K562 (cell line): ENCODE measurements around the gene ACSL3. TPM values are rescaled to one million over a fixed set of nuclear protein-coding genes. Genes with fewer than 3 reads are reported as not detected.

Experiments
- ATAC-seq: fragments of 200-7000 bp; cut with Tn5 transposase; 3 replicates; pipeline ENCODE4 v1.9.1; 2020; ENCODE audit warnings: moderate library complexity
- BruUV-seq: library from RNA; stranded (reverse); fragments of 400-500 nt; replicated peaks from 2 replicates; lab custom pipeline; 2021; lab: Mats Ljungman, UMichigan
- CTCF ChIA-PET: fragments of 300-600 bp; formaldehyde crosslinking; extraction: SDS; loops from one replicate; lab custom pipeline; 2021; ENCODE audit warnings: low intra/inter-chr PET ratio; lab: Yijun Ruan, JAX
- POLR2A ChIA-PET: fragments of 300-600, 350-650 bp; sonication (Branson Sonifier 250); formaldehyde crosslinking; extraction: SDS; loops from one replicate; lab custom pipeline; 2021; ENCODE audit warnings: antibody characterized with exemption, inconsistent platforms; lab: Yijun Ruan, JAX
- DNase-seq, 4 experiments: peaks; one replicate each; pipeline versions ENCODE4 v3.0.0 to v3.0.0-alpha.2; 2011 to 2018; ENCODE audit warnings: low spot score in 3 of 4, mixed read lengths in 3 of 4; ENCODE audit errors: extremely low read depth in 1 of 4
- FAIRE-seq: peaks from 2 replicates; lab custom pipeline; 2011; peaks lifted over from hg19 to GRCh38; lab: Jason Lieb, UNC
- H2AFZ ChIP-seq: 2 replicates; pipeline ENCODE4 v1.6.0; 2011; ENCODE audit warnings: low read depth, low read length, control low read depth, inconsistent platforms
- H3K27ac ChIP-seq: fragments of 200-600 bp; 3 replicates; pipeline ENCODE4 v1.8.0; 2011; ENCODE audit warnings: low read depth, mild to moderate bottlenecking, control low read depth, inconsistent platforms, low read length, moderate library complexity, mixed read lengths; ENCODE audit errors: extremely low read depth
- H3K27me3 ChIP-seq, 2 experiments: fragments of 300-600 bp in 1 of 2; 2 replicates in 1 of 2; 3 replicates in 1 of 2; pipeline versions ENCODE4 v1.6.0 to v1.8.0; 2011; ENCODE audit warnings: inconsistent platforms in 2 of 2, low read length in 2 of 2, mild to moderate bottlenecking in 1 of 2, mixed read lengths in 1 of 2, moderate library complexity in 1 of 2; ENCODE audit not compliant: control insufficient read depth in 2 of 2, insufficient read depth in 2 of 2
- H3K36me3 ChIP-seq: fragments of 300-600 bp; 3 replicates; pipeline ENCODE4 v1.8.0; 2011; ENCODE audit warnings: mild to moderate bottlenecking, low read length, inconsistent platforms; ENCODE audit not compliant: control insufficient read depth, insufficient read depth
- H3K4me1 ChIP-seq, 2 experiments: fragments of 200-600 bp in 1 of 2; replicated peaks in 1 of 2; 2 replicates in 1 of 2; 3 replicates in 1 of 2; pipeline versions ENCODE4 v1.5.1 to v1.8.0; 2011; ENCODE audit warnings: inconsistent platforms in 2 of 2, low read length in 2 of 2, mild to moderate bottlenecking in 1 of 2, mixed read lengths in 1 of 2, moderate library complexity in 1 of 2; ENCODE audit not compliant: control insufficient read depth in 2 of 2, insufficient read depth in 2 of 2
- H3K4me2 ChIP-seq: 2 replicates; pipeline ENCODE4 v1.6.1; 2011; ENCODE audit warnings: low read length, control low read depth, inconsistent platforms, mixed read lengths; ENCODE audit not compliant: insufficient read depth
- H3K4me3 ChIP-seq: fragments of 200-600 bp; sonication (generic), shearing (Covaris generic); 2 replicates; pipeline ENCODE4 v1.5.1; 2016; ENCODE audit warnings: control low read depth, inconsistent platforms
- H3K79me2 ChIP-seq: fragments of 200-600 bp; 3 replicates; pipeline ENCODE4 v1.8.0; 2011; ENCODE audit warnings: low read length, inconsistent platforms; ENCODE audit not compliant: control insufficient read depth, insufficient read depth
- H3K9ac ChIP-seq, 2 experiments: 2 replicates each; pipeline versions ENCODE4 v1.6.0 to v1.6.1; 2011; ENCODE audit warnings: low read depth in 2 of 2, low read length in 2 of 2, control low read depth in 1 of 2, inconsistent platforms in 1 of 2, mild to moderate bottlenecking in 1 of 2, mixed read lengths in 1 of 2; ENCODE audit not compliant: insufficient read depth in 1 of 2
- H3K9me1 ChIP-seq: one replicate; pipeline ENCODE4 v1.6.0; 2011; ENCODE audit warnings: inconsistent platforms, mild to moderate bottlenecking, low read length, moderate library complexity; ENCODE audit not compliant: control insufficient read depth, insufficient read depth
- H3K9me3 ChIP-seq: replicated peaks from 2 replicates; pipeline ENCODE4 v1.5.1; 2011; ENCODE audit warnings: low read depth, low read length, inconsistent platforms; ENCODE audit not compliant: control insufficient read depth, insufficient read depth
- H4K20me1 ChIP-seq: replicated peaks from 2 replicates; pipeline ENCODE4 v1.6.1; 2011; ENCODE audit warnings: low read length, inconsistent platforms, mixed read lengths; ENCODE audit not compliant: control insufficient read depth, insufficient read depth
- ARID1B ChIP-seq: fragments of 450-650 bp; IDR thresholded peaks from 2 replicates; pipeline ENCODE4 v1.6.1; 2016; ENCODE audit warnings: antibody characterized with exemption, mild to moderate bottlenecking, inconsistent platforms
- ARID2 ChIP-seq: fragments of 450-650 bp; IDR thresholded peaks from 2 replicates; pipeline ENCODE4 v1.6.1; 2017; ENCODE audit warnings: antibody characterized with exemption, mild to moderate bottlenecking
- CBFA2T3 ChIP-seq: fragments of 450-650 bp; IDR thresholded peaks from 2 replicates; pipeline ENCODE4 v1.6.1; 2017
- DPF2 ChIP-seq: fragments of 450-650 bp; IDR thresholded peaks from 2 replicates; pipeline ENCODE4 v1.6.1; 2016
- ESRRA ChIP-seq: fragments of 450-650 bp; IDR thresholded peaks from 2 replicates; pipeline ENCODE4 v1.6.1; 2014; ENCODE audit warnings: low read depth, mild to moderate bottlenecking, moderate library complexity, borderline replicate concordance
- FOXA1 ChIP-seq: fragments of 450-650 bp; IDR thresholded peaks from 2 replicates; pipeline ENCODE4 v1.6.1; 2016; ENCODE audit warnings: mild to moderate bottlenecking, borderline replicate concordance
- FOXA3 ChIP-seq, 2 experiments: fragments of 450-650 bp in 1 of 2; sonication (generic) in 1 of 2; formaldehyde crosslinking; IDR thresholded peaks in 1 of 2; conservative IDR thresholded peaks in 1 of 2; 2 replicates each; pipeline versions ENCODE4 v1.4.0 to v1.8.0; 2020 to 2022; ENCODE audit warnings: mild to moderate bottlenecking in 2 of 2, missing genetic modification reagents in 1 of 2
- FOXJ2 ChIP-seq: fragments of 200-800 bp; sonication (Bioruptor generic); IDR thresholded peaks from 2 replicates; pipeline ENCODE4 v1.6.1; 2016; ENCODE audit warnings: missing genetic modification characterization, missing compliant biosample characterization
- GTF2E2 ChIP-seq: fragments of 200-800 bp; sonication (Bioruptor generic); IDR thresholded peaks from 2 replicates; pipeline ENCODE4 v1.6.1; 2016; ENCODE audit warnings: missing genetic modification characterization, missing compliant biosample characterization
- MEIS2 ChIP-seq: fragments of 450-650 bp; IDR thresholded peaks from 2 replicates; pipeline ENCODE4 v1.6.1; 2014; ENCODE audit warnings: mild to moderate bottlenecking; ENCODE audit not compliant: partially characterized antibody
- PRMT5 ChIP-seq: sonication (generic); formaldehyde crosslinking; IDR thresholded peaks from 2 replicates; pipeline ENCODE4 v1.5.0; 2020; ENCODE audit warnings: missing genetic modification reagents
- TCF3 ChIP-seq: sonication (generic); formaldehyde crosslinking; IDR thresholded peaks from 2 replicates; pipeline ENCODE4 v1.4.0; 2020; ENCODE audit warnings: mild to moderate bottlenecking, missing genetic modification reagents
- ZKSCAN3 ChIP-seq: fragments of 250-450 bp; sonication (Bioruptor Pico); IDR thresholded peaks from 2 replicates; pipeline ENCODE4 v1.4.0; 2020
- ZNF184 ChIP-seq: sonication (generic); formaldehyde crosslinking; IDR thresholded peaks from 2 replicates; pipeline ENCODE4 v1.5.0; 2020; ENCODE audit warnings: missing genetic modification reagents
- ZNF436 ChIP-seq: fragments of 250-450, 450-650 bp; sonication (Bioruptor Pico); formaldehyde crosslinking; IDR thresholded peaks from 2 replicates; pipeline ENCODE4 v1.7.0; 2020; ENCODE audit warnings: mild to moderate bottlenecking
- ZNF75A ChIP-seq: fragments of 450-650 bp; formaldehyde crosslinking; IDR thresholded peaks from 2 replicates; pipeline ENCODE4 v1.4.0; 2020; ENCODE audit warnings: mild to moderate bottlenecking
- WGBS: fragments of 100-300 bp; shearing (Covaris generic); methylation state at CpG from one replicate; pipeline ENCODE4 v1.1.6; 2016; ENCODE audit warnings: low coverage, mixed read lengths; ENCODE audit not compliant: insufficient coverage; ENCODE audit errors: missing lambda C conversion rate; 5-methylcytosine and 5-hydroxymethylcytosine counted together
- in situ Hi-C: fragments of 300-500 bp; cut with MboI; formaldehyde crosslinking; loops from 4 replicates; pipeline ENCODE4 v1.15.0; 2018; ENCODE audit warnings: inconsistent platforms, mixed read lengths
- intact Hi-C: fragments of 100-400 bp; cut with micrococcal nuclease; formaldehyde crosslinking; loops from 2 replicates; pipeline ENCODE4 v1.14.2; 2022
- polyA plus RNA-seq, 8 experiments: library from polyadenylated mRNA; depleted of rRNA in 4 of 8; stranded (reverse) in 5 of 8; unstranded in 3 of 8; fragments of >200 nt; fragmentation: Nextera tagmentation in 2 of 8; fragmentation: Illumina TruSeq in 1 of 8; extraction: Ambion mirVana in 2 of 8; extraction: Trizol in 1 of 8; gene quantifications; 2 replicates each; pipeline versions ENCODE4 v1.2.1 to v1.2.3, GENCODE V29; 2011 to 2014; ENCODE audit warnings: inconsistent platforms in 1 of 8, missing spikeins in 1 of 8
- total RNA-seq, 7 experiments: library from RNA; depleted of rRNA in 6 of 7; stranded (reverse); fragments of >200 nt in 6 of 7; fragmentation: Illumina TruSeq in 2 of 7; extraction: Trizol in 2 of 7; gene quantifications; 2 replicates each; pipeline versions ENCODE4 v1.2.1 to v1.2.3, GENCODE V29; 2011 to 2021; ENCODE audit warnings: low replicate concordance in 1 of 7

ACSL3 gene
- total and polyA plus RNA-seq, 9 of the 15 experiments (the other 6 are each of a cell fraction or from before 2014, with no cell fraction given), result 21.3 to 123 (median 85.2) TPM

GRCh38 chr2:222878301-222878876 is 17.6 kb downstream of the ACSL3 start:
- H4K20me1 ChIP-seq, result peaks cover 33% of the 10 kb centered on the region
- H2AFZ ChIP-seq, result no peak overlapping the region
- H3K9me3 ChIP-seq, result no peaks in the 10 kb centered on the region
- intact Hi-C loops, result no loop called here
- H3K36me3 ChIP-seq, result peaks cover 3% of the 10 kb centered on the region; the same call in 1 of the 3 replicates
- peaks cover 98% of the 10 kb centered on the region for H3K79me2 ChIP-seq
- in situ Hi-C loops, result no loop called here
- peak overlapping the region; percentile 16; the same call in 1 of the 3 replicates for H3K27ac ChIP-seq
- H3K4me2 ChIP-seq, result no peak overlapping the region
- no peak overlapping the region for H3K9ac ChIP-seq
- FAIRE-seq, result peak; percentile 74
- H3K9me1 ChIP-seq, result peaks cover 2% of the 10 kb centered on the region
- peak; percentile 65 for ATAC-seq
- H3K4me1 ChIP-seq, result peaks cover 0 to 22% of the 10 kb centered on the region in 2 experiments; a peak in 3 of 5 replicates
- H3K4me3 ChIP-seq, result no peak overlapping the region
- peak; percentile 51; the same call in 1 of the 2 replicates for TF ChIP-seq TCF3
- 0 out of 2 replicates have a peak, but pooled peaks have one; percentile 17 for TF ChIP-seq GTF2E2 (tag)
- TF ChIP-seq MEIS2, result peak; percentile 17
- no peak for TF ChIP-seq FOXJ2 (tag)
- TF ChIP-seq ZNF436 (CRISPR knock-in tag), result no peak
- 0 out of 2 replicates have a peak, but pooled peaks have one; percentile 33 for TF ChIP-seq DPF2
- TF ChIP-seq FOXA1, result peak; percentile 58; the same call in 1 of the 2 replicates
- TF ChIP-seq ESRRA, result no peak
- no peak for TF ChIP-seq ARID2
- TF ChIP-seq ZKSCAN3 (CRISPR knock-in tag), result no peak
- TF ChIP-seq ARID1B, result peak; percentile 42
- TF ChIP-seq PRMT5 (CRISPR knock-in tag), result no peak
- TF ChIP-seq ZNF75A (CRISPR knock-in tag), result no peak
- peak; percentile 75 to 91 for TF ChIP-seq FOXA3 (CRISPR knock-in tag; conservative IDR thresholded peaks at IDR 0.05 in 1 of 2, IDR thresholded peaks at IDR 0.05 in 1 of 2)
- peak; percentile 40 for TF ChIP-seq CBFA2T3
- TF ChIP-seq ZNF184 (CRISPR knock-in tag), result no peak
- CTCF ChIA-PET, result no interaction called here
- DNase-seq, result peak in 1 of 4 experiments; percentile 31
- BruUV-seq, result no TSS peak
- POLR2A ChIA-PET, result interaction anchor here (1.2 kb wide), 1 partner anchor 13 kb away, joined by 6 read pairs; no protein-coding TSS in a partner anchor
- 64% methylated on average over 5 of the region's 5 CpGs for WGBS
- H3K27me3 ChIP-seq, result no peaks in the 10 kb centered on the region
